ENCODE results near the gene FIG4.

DNA sequence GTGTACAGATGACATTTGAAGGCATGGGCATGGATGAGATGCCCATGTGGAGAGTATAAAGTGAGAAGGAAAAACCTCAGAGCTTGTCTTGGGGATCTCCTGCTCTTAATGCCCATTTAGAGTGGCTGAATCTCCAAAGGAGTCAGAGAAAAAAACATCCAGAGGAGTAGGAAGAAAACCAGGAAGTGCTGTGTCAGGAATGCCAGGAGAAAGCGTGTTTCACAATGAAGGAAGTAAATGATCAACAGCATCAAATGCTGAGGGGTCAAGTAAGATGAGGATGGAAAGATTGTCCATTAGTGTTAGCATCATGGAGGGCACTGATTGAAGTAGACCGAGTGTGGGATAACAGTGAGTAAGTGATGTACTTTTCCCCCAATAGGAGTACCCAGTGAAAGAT, 56.1 kb downstream of the FIG4 start:
- TF ChIP-seq, protein P1, sequence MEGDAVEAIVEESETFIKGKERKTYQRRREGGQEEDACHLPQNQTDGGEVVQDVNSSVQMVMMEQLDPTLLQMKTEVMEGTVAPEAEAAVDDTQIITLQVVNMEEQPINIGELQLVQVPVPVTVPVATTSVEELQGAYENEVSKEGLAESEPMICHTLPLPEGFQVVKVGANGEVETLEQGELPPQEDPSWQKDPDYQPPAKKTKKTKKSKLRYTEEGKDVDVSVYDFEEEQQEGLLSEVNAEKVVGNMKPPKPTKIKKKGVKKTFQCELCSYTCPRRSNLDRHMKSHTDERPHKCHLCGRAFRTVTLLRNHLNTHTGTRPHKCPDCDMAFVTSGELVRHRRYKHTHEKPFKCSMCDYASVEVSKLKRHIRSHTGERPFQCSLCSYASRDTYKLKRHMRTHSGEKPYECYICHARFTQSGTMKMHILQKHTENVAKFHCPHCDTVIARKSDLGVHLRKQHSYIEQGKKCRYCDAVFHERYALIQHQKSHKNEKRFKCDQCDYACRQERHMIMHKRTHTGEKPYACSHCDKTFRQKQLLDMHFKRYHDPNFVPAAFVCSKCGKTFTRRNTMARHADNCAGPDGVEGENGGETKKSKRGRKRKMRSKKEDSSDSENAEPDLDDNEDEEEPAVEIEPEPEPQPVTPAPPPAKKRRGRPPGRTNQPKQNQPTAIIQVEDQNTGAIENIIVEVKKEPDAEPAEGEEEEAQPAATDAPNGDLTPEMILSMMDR (IDR thresholded peaks at IDR 0.05; ENCODE audit: poor library complexity): no peak
- TF ChIP-seq EZH2phosphoT487 (IDR thresholded peaks at IDR 0.05; ENCODE audit: low read depth, severe bottlenecking, unreplicated experiment): no peak
